ENCODE results near the gene OLA1.

- TF ChIP-seq REST (IDR thresholded peaks at IDR 0.05; ENCODE audit: insufficient read depth in 1 of 2, low read depth in 2 of 2, low read length in 2 of 2): no peak
- TF ChIP-seq TAF1 (IDR thresholded peaks at IDR 0.05; ENCODE audit: borderline replicate concordance, insufficient read depth, low read length): no peak
- no peak for TF ChIP-seq POLR2AphosphoS5 (IDR thresholded peaks at IDR 0.05; ENCODE audit: low read depth, low read length)
These were observed 24.9 kb downstream of the OLA1 start for GRCh38 chr2:174223388-174223787.

Data from PFSK-1 (cell line).